Regular cardiac myocyte (primary cell): ENCODE data around the gene TIMP2. TPM values are rescaled to one million over a fixed set of nuclear protein-coding genes. Genes with fewer than 3 reads are reported as not detected.

Source experiments
- total RNA-seq: library from RNA; depleted of rRNA; stranded (reverse); fragments of >200 nt; gene quantifications from 2 replicates; pipeline ENCODE4 v1.2.3, GENCODE V29; 2014

TIMP2 gene, protein sequence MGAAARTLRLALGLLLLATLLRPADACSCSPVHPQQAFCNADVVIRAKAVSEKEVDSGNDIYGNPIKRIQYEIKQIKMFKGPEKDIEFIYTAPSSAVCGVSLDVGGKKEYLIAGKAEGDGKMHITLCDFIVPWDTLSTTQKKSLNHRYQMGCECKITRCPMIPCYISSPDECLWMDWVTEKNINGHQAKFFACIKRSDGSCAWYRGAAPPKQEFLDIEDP
- 45.8 and 51.9 TPM in 2 replicates for total RNA-seq

GRCh38 chr17:78925234-78925633 lies at the start of gene TIMP2:
TIMP2 (minus strand) TSS chr17:78925387; CDS start chr17:78925088, 299 bp downstream.

GRCh38 chr17:78903101-78903779 lies 21.9 kb downstream of the TIMP2 start, which contains the start of gene CEP295NL:
CEP295NL (minus strand) TSS chr17:78903201; CDS start chr17:78901828, 1,373 bp downstream.

GRCh38 chr17:78840780-78841611 lies 84.2 kb downstream of the TIMP2 start, which contains the start of gene USP36:
USP36 (minus strand) TSS chr17:78840814; CDS start chr17:78836363, 4,451 bp downstream.

Other genes starting within 250 kb of the TIMP2 start
- 5.9 and 10.5 TPM in 2 replicates for gene CYTH1, start 143.1 kb downstream of the TIMP2 start, total RNA-seq
- gene USP36, start 84.6 kb downstream of the TIMP2 start, total RNA-seq, result 14.1 and 15.1 TPM in 2 replicates
- 1.3 and 1.4 TPM in 2 replicates for gene CEP295NL, start 22.2 kb downstream of the TIMP2 start, total RNA-seq
- 243 and 572 TPM in 2 replicates for gene LGALS3BP, start 54.5 kb upstream of the TIMP2 start, total RNA-seq
- 55.2 and 67.9 TPM in 2 replicates for gene CANT1, start 84.4 kb upstream of the TIMP2 start, total RNA-seq
- gene C1QTNF1, start 98.8 kb upstream of the TIMP2 start, total RNA-seq, result 21.7 and 158 TPM in 2 replicates
- 13.4 and 16.9 TPM in 2 replicates for gene ENGASE, start 149.4 kb upstream of the TIMP2 start, total RNA-seq